ENCODE results near the gene CPD.

GRCh38 chr17:30449480-30449879 is 70.8 kb downstream of the CPD start:
- TF ChIP-seq POLR2AphosphoS5 (IDR thresholded peaks at IDR 0.05; ENCODE audit: borderline replicate concordance, low read depth, low read length), result no peak
- no peak for TF ChIP-seq EZH2 (IDR thresholded peaks at IDR 0.05)

Measured in SK-N-MC (cell line).